Stimulated activated CD4-positive, alpha-beta T cell treated with anti-CD3 and anti-CD28 coated beads, Interleukin-1b, Interleukin-23, amount 100 ng/mL, for 1 hour (primary cell): ENCODE data around the gene DNMT3B.
"Not testable (repeated sequence)": the region's sequence is repeated elsewhere in the genome, so short reads cannot be mapped to it uniquely, and the experiment has no call there.

ENCODE experiments used
- DNase-seq, 2 donors: peaks; one replicate each; pipeline ENCODE4 v3.0.0-alpha.2; 2020; ENCODE audit warnings: low read depth in 2 of 2

The DNMT3B gene

GRCh38 chr20:32763202-32764004 is 1.2 kb downstream of the DNMT3B start:
- no peak for DNase-seq

- no peak for DNase-seq
Observed at GRCh38 chr20:32764005-32764960, 2.1 kb downstream of the DNMT3B start.

GRCh38 chr20:32765230-32765875 is 3.2 kb downstream of the DNMT3B start:
- DNase-seq: not testable (repeated sequence)

- no peak for DNase-seq
Observed at GRCh38 chr20:32767418-32768198, 5.4 kb downstream of the DNMT3B start.

- DNase-seq: no peak
Observed at GRCh38 chr20:32772046-32772445, 9.9 kb downstream of the DNMT3B start.

GRCh38 chr20:32773223-32773622 is 11.0 kb downstream of the DNMT3B start:
- DNase-seq: no peak

- no peak for DNase-seq
Observed at GRCh38 chr20:32773855-32774254, 11.7 kb downstream of the DNMT3B start.

GRCh38 chr20:32775336-32775991 is 13.3 kb downstream of the DNMT3B start:
- no peak for DNase-seq

- no peak for DNase-seq
Observed at GRCh38 chr20:32777177-32777956, 15.2 kb downstream of the DNMT3B start.

GRCh38 chr20:32779500-32780211 is 17.5 kb downstream of the DNMT3B start:
- DNase-seq: no peak

- DNase-seq: no peak
Observed at GRCh38 chr20:32780278-32780677, 18.1 kb downstream of the DNMT3B start.

GRCh38 chr20:32780749-32781655 is 18.8 kb downstream of the DNMT3B start:
- DNase-seq: no peak

GRCh38 chr20:32784369-32785080 is 22.3 kb downstream of the DNMT3B start:
- DNase-seq: no peak

GRCh38 chr20:32786059-32786760 is 24.0 kb downstream of the DNMT3B start:
- DNase-seq: no peak

GRCh38 chr20:32787168-32787567 is 25.0 kb downstream of the DNMT3B start:
- no peak for DNase-seq

- DNase-seq: peak; percentile 50 to 53
Observed at GRCh38 chr20:32789896-32790750, 27.9 kb downstream of the DNMT3B start.
